ENCODE data around the gene SLC44A3. TPM values are rescaled to one million over a fixed set of nuclear protein-coding genes. Genes with fewer than 3 reads are reported as not detected.

SLC44A3 gene
- total and polyA plus RNA-seq, 2 donors (not counting 1 experiment from before 2014, with no cell fraction given), result 3.9 to 9.7 TPM

- Histone ChIP-seq H3K4me3 (replicated peaks in 1 of 4; ENCODE audit: control extremely low read depth in 1 of 4, insufficient read depth in 1 of 4, low read depth in 3 of 4, low read length in 4 of 4) (no peak overlapping the region), H4K20me1 (ENCODE audit: control insufficient read depth, extremely low read depth, insufficient read depth, low read length) (no peaks in the 10 kb centered on the region), H2AFZ (ENCODE audit: low read length) (no peak overlapping the region), H3K27me3 (ENCODE audit: control insufficient read depth, insufficient read depth, low read length) (no peaks in the 10 kb centered on the region), H3K4me2 (ENCODE audit: extremely low read depth, insufficient read depth, low read length) (no peak overlapping the region), H3K79me2 (ENCODE audit: control insufficient read depth, insufficient read depth, low read length) (no peaks in the 10 kb centered on the region), H3K27ac (ENCODE audit: insufficient read depth, low read length) (no peak overlapping the region), H3K36me3 (ENCODE audit: control insufficient read depth, insufficient read depth, low read length) (no peaks in the 10 kb centered on the region), H3K4me1 (ENCODE audit: control insufficient read depth, extremely low read depth, insufficient read depth, low read length) (peaks cover 5% of the 10 kb centered on the region), H3K9me3 (ENCODE audit: control insufficient read depth, insufficient read depth, low read depth, low read length) (no peaks in the 10 kb centered on the region), H3K9ac (ENCODE audit: insufficient read depth, low read length) (no peak overlapping the region)
- DNase-seq (ENCODE audit: low read depth in 2 of 2), result peak in 1 of 2 donors; percentile 84
- no peak for TF ChIP-seq EZH2 (IDR thresholded peaks at IDR 0.05; ENCODE audit: low read length, missing control alignments)
Observed at GRCh38 chr1:94942171-94943128, 122.3 kb downstream of the SLC44A3 start.

Other genes starting within 250 kb of the SLC44A3 start
- gene CNN3, start 106.8 kb downstream of the SLC44A3 start, total RNA-seq, result 312 and 601 TPM in 2 replicates
- gene CNN3, start 106.8 kb downstream of the SLC44A3 start, polyA plus RNA-seq, result 637 and 670 TPM in 2 replicates